BLaER1 treated with 17β-estradiol and CSF1 and Interleukin-3, amounts not matched to agents 10 nM and 100 nM (cell line): ENCODE measurements around the gene TUBB6.

Experiments used
- H3K27ac ChIP-seq, 11 experiments: shearing (Covaris generic); formaldehyde crosslinking; 2 replicates each; pipeline ENCODE4 v1.8.1; 2022
- H3K27me3 ChIP-seq, 11 experiments: shearing (Covaris generic); formaldehyde crosslinking; 2 replicates each; pipeline ENCODE4 v1.8.1; 2022
- H3K36me3 ChIP-seq, 11 experiments: shearing (Covaris generic); formaldehyde crosslinking; 2 replicates each; pipeline ENCODE4 v1.8.1; 2022
- H3K4me1 ChIP-seq, 10 experiments: shearing (Covaris generic); formaldehyde crosslinking; 2 replicates each; pipeline ENCODE4 v1.8.1; 2022
- H3K4me2 ChIP-seq, 11 experiments: shearing (Covaris generic); formaldehyde crosslinking; 2 replicates each; pipeline ENCODE4 v1.8.1; 2022
- H3K4me3 ChIP-seq, 10 experiments: shearing (Covaris generic); formaldehyde crosslinking; 2 replicates each; pipeline ENCODE4 v1.8.1; 2022
- H3K9ac ChIP-seq, 11 experiments: shearing (Covaris generic); formaldehyde crosslinking; 2 replicates each; pipeline ENCODE4 v1.8.1; 2022
- H3K9me3 ChIP-seq, 11 experiments: shearing (Covaris generic); formaldehyde crosslinking; replicated peaks in 1 of 11; 2 replicates each; pipeline ENCODE4 v1.8.1; 2022
- H4K20me1 ChIP-seq, 11 experiments: shearing (Covaris generic); formaldehyde crosslinking; 2 replicates each; pipeline ENCODE4 v1.8.1; 2022
- Cebpa-rat ChIP-seq, 11 experiments: shearing (Covaris generic); IDR thresholded peaks; 2 replicates each; pipeline ENCODE4 v1.8.1; 2022

The TUBB6 gene

GRCh38 chr18:12287684-12288402 lies 20.2 kb upstream of the TUBB6 start:
- H3K36me3 ChIP-seq = no peaks in the 10 kb centered on the region
- H3K9ac ChIP-seq = no peak overlapping the region
- no peak overlapping the region for H3K27ac ChIP-seq
- H3K9me3 ChIP-seq = no peaks in the 10 kb centered on the region
- TF ChIP-seq Cebpa-rat (IDR thresholded peaks at IDR 0.05) = no peak
- peaks cover 0 to 19% (median 13%) of the 10 kb centered on the region in 10 experiments; a peak in 13 of 20 replicates for H3K4me1 ChIP-seq
- no peak overlapping the region for H3K4me3 ChIP-seq
- H4K20me1 ChIP-seq = no peaks in the 10 kb centered on the region
- H3K4me2 ChIP-seq = no peak overlapping the region
- H3K27me3 ChIP-seq = no peaks in the 10 kb centered on the region

GRCh38 chr18:12288403-12288755 lies 19.7 kb upstream of the TUBB6 start:
- Histone ChIP-seq H3K4me1 (peaks cover 0 to 19% (median 13%) of the 10 kb centered on the region in 10 experiments; a peak in 13 of 20 replicates), H3K4me3 (no peak overlapping the region), H3K27ac (no peak overlapping the region)

GRCh38 chr18:12290086-12290485 lies 18.0 kb upstream of the TUBB6 start:
- Histone ChIP-seq H3K9ac (no peak overlapping the region), H3K4me2 (no peak overlapping the region; a peak in 1 of 22 replicates), H3K27me3 (no peaks in the 10 kb centered on the region), H3K27ac (no peak overlapping the region), H4K20me1 (no peaks in the 10 kb centered on the region), H3K9me3 (no peaks in the 10 kb centered on the region), H3K4me3 (no peak overlapping the region), H3K4me1 (peaks cover 0 to 19% (median 13%) of the 10 kb centered on the region in 10 experiments; a peak in 13 of 20 replicates), H3K36me3 (no peaks in the 10 kb centered on the region)
- TF ChIP-seq Cebpa-rat (IDR thresholded peaks at IDR 0.05) = no peak

More at GRCh38 chr18:12288403-12288755, 19.7 kb upstream of the TUBB6 start:
- no peaks in the 10 kb centered on the region for H4K20me1 ChIP-seq
- H3K4me2 ChIP-seq = no peak overlapping the region
- no peak overlapping the region for H3K9ac ChIP-seq
- no peaks in the 10 kb centered on the region for H3K27me3 ChIP-seq
- TF ChIP-seq Cebpa-rat (IDR thresholded peaks at IDR 0.05) = no peak
- H3K9me3 ChIP-seq = no peaks in the 10 kb centered on the region
- H3K36me3 ChIP-seq = no peaks in the 10 kb centered on the region

DNA sequence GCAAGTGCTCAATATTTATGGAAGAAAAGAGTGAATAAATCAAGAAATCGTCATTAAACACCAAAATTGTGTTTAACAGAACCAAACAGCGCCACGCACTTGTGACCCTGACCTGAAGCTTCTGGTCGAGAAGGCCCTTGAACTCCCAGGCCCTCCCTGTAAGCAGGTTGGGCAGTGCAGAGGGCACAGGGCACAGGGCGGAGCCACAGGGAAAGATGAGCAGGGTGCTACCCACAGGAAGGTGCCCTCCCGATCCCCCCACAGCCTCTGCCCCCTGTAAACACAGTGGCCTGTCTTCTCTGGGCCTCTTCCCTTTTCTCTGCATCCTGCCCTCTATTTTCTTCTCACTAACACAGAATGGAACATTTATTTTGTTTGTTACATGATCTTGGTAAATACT lies 16.9 kb upstream of the TUBB6 start:
- Histone ChIP-seq H3K27me3 (no peaks in the 10 kb centered on the region), H3K9ac (no peak overlapping the region), H3K4me1 (peaks cover 0 to 19% (median 13%) of the 10 kb centered on the region in 10 experiments; a peak in 13 of 20 replicates), H4K20me1 (no peaks in the 10 kb centered on the region), H3K4me3 (no peak overlapping the region), H3K36me3 (no peaks in the 10 kb centered on the region), H3K4me2 (peak overlapping the region in 3 of 11 experiments; percentile 0 to 44 (median 21); a peak in 4 of 22 replicates), H3K27ac (no peak overlapping the region), H3K9me3 (no peaks in the 10 kb centered on the region)
- TF ChIP-seq Cebpa-rat (IDR thresholded peaks at IDR 0.05) = no peak

DNA sequence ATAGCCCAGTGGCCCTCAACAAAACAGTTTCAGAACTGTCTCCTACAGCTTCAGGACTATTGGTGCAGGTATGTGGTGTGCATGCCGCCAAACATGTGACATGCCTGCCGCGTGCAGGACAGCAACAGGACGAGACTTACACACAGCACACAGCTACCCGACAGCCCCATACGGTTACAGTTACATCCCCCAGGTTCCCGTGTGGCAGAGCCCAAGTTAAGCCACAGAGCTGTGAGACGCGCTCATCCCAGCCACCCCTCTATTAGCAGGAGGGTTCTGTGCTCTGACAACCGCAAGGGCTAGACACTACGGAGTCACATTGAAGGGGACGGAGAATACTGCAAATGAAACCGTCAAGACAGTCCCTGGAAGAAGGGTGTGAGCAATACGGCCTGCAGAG lies 16.4 kb upstream of the TUBB6 start:
- H3K27ac ChIP-seq = no peak overlapping the region
- no peak for TF ChIP-seq Cebpa-rat (IDR thresholded peaks at IDR 0.05)
- no peaks in the 10 kb centered on the region for H3K36me3 ChIP-seq
- H4K20me1 ChIP-seq = no peaks in the 10 kb centered on the region
- H3K9me3 ChIP-seq = no peaks in the 10 kb centered on the region
- H3K4me2 ChIP-seq = peak overlapping the region in 9 of 11 experiments; percentile 0 to 54 (median 23); a peak in 12 of 22 replicates
- H3K4me3 ChIP-seq = no peak overlapping the region
- no peak overlapping the region for H3K9ac ChIP-seq
- no peaks in the 10 kb centered on the region for H3K27me3 ChIP-seq
- H3K4me1 ChIP-seq = peaks cover 0 to 19% (median 13%) of the 10 kb centered on the region in 10 experiments; a peak in 13 of 20 replicates

- Histone ChIP-seq H4K20me1 (no peaks in the 10 kb centered on the region), H3K27me3 (no peaks in the 10 kb centered on the region), H3K36me3 (no peaks in the 10 kb centered on the region), H3K4me1 (peaks cover 0 to 19% (median 13%) of the 10 kb centered on the region in 10 experiments; a peak in 13 of 20 replicates), H3K27ac (no peak overlapping the region), H3K9ac (no peak overlapping the region), H3K4me3 (no peak overlapping the region), H3K9me3 (peaks cover 0 to 13% (median 9%) of the 10 kb centered on the region in 11 experiments; a peak in 13 of 22 replicates), H3K4me2 (no peak overlapping the region)
- no peak for TF ChIP-seq Cebpa-rat (IDR thresholded peaks at IDR 0.05)
Observed at GRCh38 chr18:12293831-12294230, 14.2 kb upstream of the TUBB6 start.

- no peaks in the 10 kb centered on the region for H4K20me1 ChIP-seq
- H3K9me3 ChIP-seq = peaks cover 0 to 13% (median 9%) of the 10 kb centered on the region in 11 experiments; a peak in 13 of 22 replicates
- no peak for TF ChIP-seq Cebpa-rat (IDR thresholded peaks at IDR 0.05)
- H3K27ac ChIP-seq = no peak overlapping the region
- no peaks in the 10 kb centered on the region for H3K36me3 ChIP-seq
- peaks cover 0 to 13% (median 12%) of the 10 kb centered on the region in 10 experiments; a peak in 12 of 20 replicates for H3K4me1 ChIP-seq
- no peak overlapping the region for H3K4me3 ChIP-seq
- H3K4me2 ChIP-seq = no peak overlapping the region
- no peaks in the 10 kb centered on the region for H3K27me3 ChIP-seq
- no peak overlapping the region for H3K9ac ChIP-seq
Observed at GRCh38 chr18:12295389-12296086, 12.5 kb upstream of the TUBB6 start.

DNA sequence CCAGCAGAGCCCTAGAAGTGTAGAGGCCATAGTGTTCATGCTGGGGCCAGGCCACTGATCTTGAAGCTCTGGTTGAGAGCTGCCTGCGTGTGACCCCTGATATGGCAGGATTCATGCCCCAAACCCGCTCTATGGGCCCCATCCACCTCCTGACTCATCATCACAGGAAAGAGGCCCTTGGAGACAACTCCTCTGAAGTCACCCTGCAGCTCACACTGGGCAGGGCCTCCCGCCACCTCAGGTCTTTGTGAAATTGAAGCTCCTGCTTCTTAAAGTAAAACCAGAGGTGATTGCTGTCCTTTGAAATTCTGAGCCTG lies 12.0 kb upstream of the TUBB6 start:
- no peak overlapping the region for H3K4me2 ChIP-seq
- H3K9ac ChIP-seq = no peak overlapping the region
- H4K20me1 ChIP-seq = no peaks in the 10 kb centered on the region
- H3K27ac ChIP-seq = no peak overlapping the region
- peaks cover 0 to 15% (median 11%) of the 10 kb centered on the region in 10 experiments; a peak in 12 of 20 replicates for H3K4me1 ChIP-seq
- H3K27me3 ChIP-seq = no peaks in the 10 kb centered on the region
- H3K4me3 ChIP-seq = no peak overlapping the region
- no peak for TF ChIP-seq Cebpa-rat (IDR thresholded peaks at IDR 0.05)
- H3K9me3 ChIP-seq = peaks cover 0 to 13% (median 9%) of the 10 kb centered on the region in 11 experiments; a peak in 13 of 22 replicates
- H3K36me3 ChIP-seq = no peaks in the 10 kb centered on the region

DNA sequence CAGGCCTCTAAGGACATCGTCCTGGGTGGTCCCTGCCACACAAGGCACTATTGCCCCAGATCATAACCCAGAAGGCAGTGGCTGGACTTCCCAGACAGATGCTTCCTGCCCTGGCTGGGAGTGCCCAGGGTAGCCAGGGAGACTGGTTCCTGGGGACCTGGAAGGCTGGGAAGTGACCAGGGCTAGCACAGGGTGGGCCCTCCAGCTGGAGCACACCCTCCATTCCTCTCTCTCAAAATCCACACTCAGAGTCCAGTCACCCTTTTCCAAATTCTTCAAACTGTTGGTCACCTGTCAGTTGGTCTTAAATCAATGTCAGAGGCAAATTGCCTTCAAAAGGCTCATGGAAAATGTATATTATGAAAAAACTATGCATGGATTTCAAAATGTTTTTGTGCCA lies 11.6 kb upstream of the TUBB6 start:
- Histone ChIP-seq H3K4me1 (peaks cover 0 to 15% (median 7%) of the 10 kb centered on the region in 10 experiments; a peak in 12 of 20 replicates), H3K4me2 (no peak overlapping the region), H3K9me3 (peaks cover 0 to 13% (median 9%) of the 10 kb centered on the region in 11 experiments; a peak in 13 of 22 replicates), H3K9ac (no peak overlapping the region), H3K4me3 (no peak overlapping the region), H3K36me3 (no peaks in the 10 kb centered on the region), H3K27me3 (no peaks in the 10 kb centered on the region), H4K20me1 (no peaks in the 10 kb centered on the region), H3K27ac (no peak overlapping the region)
- TF ChIP-seq Cebpa-rat (IDR thresholded peaks at IDR 0.05) = no peak
